ENCODE measurements around the gene FLRT2. TPM values are rescaled to one million over a fixed set of nuclear protein-coding genes. Genes with fewer than 3 reads are reported as not detected.

Gene FLRT2
- total and polyA plus RNA-seq, 10 of the 15 experiments (the other 5 are each of a cell fraction or from before 2014, with no cell fraction given), result 0.03 to 0.13 TPM; not detected in 8

DNA sequence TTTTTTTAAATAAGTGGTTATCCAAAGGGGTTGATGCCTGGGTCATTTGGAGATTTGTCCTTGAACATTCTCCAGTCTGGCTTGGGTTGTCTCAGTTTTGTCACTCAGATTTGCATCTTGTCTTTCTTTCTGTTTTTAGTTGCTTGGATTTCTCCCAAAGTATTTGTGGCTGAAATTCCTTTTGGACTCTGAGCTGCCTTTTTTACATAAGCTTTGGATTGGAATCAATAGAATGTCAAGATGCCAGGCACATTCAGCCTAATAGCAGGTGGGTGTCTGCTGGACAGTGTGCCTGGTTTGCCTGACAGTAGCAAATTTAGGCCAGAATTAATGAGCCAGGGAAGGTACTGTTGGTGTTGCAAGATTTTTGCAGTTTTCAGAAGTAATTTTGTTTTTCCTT, 50.0 kb downstream of the FLRT2 start:
- DNase-seq (ENCODE audit: low read depth, low spot score), result no peak
- H3K27ac ChIP-seq (ENCODE audit: control insufficient read depth, insufficient read depth), result no peak overlapping the region
- in situ Hi-C loops (cut with MboI), result no loop called here
- no peaks in the 10 kb centered on the region for H3K79me2 ChIP-seq (ENCODE audit: control insufficient read depth, insufficient read depth, low read length)
- RAD21 ChIA-PET (ENCODE audit: unreplicated experiment), result no interaction called here
- FAIRE-seq, result no peak
- POLR2A ChIA-PET, result no interaction called here
- CTCF ChIA-PET, result no interaction called here
- no peaks in the 10 kb centered on the region for H3K4me1 ChIP-seq (ENCODE audit: control insufficient read depth, insufficient read depth, low read length)
- H3K9me3 ChIP-seq (replicated peaks; ENCODE audit: control insufficient read depth, insufficient read depth, low read length), result no peaks in the 10 kb centered on the region
- H3K9ac ChIP-seq (ENCODE audit: control insufficient read depth, insufficient read depth, low read length), result no peak overlapping the region
- intact Hi-C loops (cut with micrococcal nuclease; ENCODE audit: unreplicated experiment), result no loop called here
- ATAC-seq, result no peak
- TF ChIP-seq SMAD5 (IDR thresholded peaks at IDR 0.05; ENCODE audit: low read depth) (no peak), CHD1 (IDR thresholded peaks at IDR 0.05; ENCODE audit: low read depth, low read length) (no peak), NFYA (IDR thresholded peaks at IDR 0.05; ENCODE audit: borderline replicate concordance, low read depth, low read length) (no peak)
- TF ChIP-seq, protein P1, sequence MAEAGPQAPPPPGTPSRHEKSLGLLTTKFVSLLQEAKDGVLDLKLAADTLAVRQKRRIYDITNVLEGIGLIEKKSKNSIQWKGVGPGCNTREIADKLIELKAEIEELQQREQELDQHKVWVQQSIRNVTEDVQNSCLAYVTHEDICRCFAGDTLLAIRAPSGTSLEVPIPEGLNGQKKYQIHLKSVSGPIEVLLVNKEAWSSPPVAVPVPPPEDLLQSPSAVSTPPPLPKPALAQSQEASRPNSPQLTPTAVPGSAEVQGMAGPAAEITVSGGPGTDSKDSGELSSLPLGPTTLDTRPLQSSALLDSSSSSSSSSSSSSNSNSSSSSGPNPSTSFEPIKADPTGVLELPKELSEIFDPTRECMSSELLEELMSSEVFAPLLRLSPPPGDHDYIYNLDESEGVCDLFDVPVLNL (IDR thresholded peaks at IDR 0.05; ENCODE audit: low read depth, low read length), result no peak
- SMC1A ChIA-PET (ENCODE audit: uncharacterized antibody, unreplicated experiment), result no interaction called here
- H4K20me1 ChIP-seq (ENCODE audit: control insufficient read depth, insufficient read depth), result no peaks in the 10 kb centered on the region
- no peaks in the 10 kb centered on the region for H3K36me3 ChIP-seq (ENCODE audit: control insufficient read depth in 2 of 2, insufficient read depth in 2 of 2, low read length in 1 of 2)
- no TSS peak for BruUV-seq (replicated peaks)
- no peak overlapping the region for H3K4me3 ChIP-seq
- no peak overlapping the region for H3K4me2 ChIP-seq (ENCODE audit: control insufficient read depth, insufficient read depth)
- no peak overlapping the region for H2AFZ ChIP-seq (ENCODE audit: control insufficient read depth, low read depth, low read length)
- no peaks in the 10 kb centered on the region for H3K27me3 ChIP-seq (replicated peaks in 1 of 2; ENCODE audit: control insufficient read depth in 2 of 2, insufficient read depth in 2 of 2, low read length in 1 of 2)

DNA sequence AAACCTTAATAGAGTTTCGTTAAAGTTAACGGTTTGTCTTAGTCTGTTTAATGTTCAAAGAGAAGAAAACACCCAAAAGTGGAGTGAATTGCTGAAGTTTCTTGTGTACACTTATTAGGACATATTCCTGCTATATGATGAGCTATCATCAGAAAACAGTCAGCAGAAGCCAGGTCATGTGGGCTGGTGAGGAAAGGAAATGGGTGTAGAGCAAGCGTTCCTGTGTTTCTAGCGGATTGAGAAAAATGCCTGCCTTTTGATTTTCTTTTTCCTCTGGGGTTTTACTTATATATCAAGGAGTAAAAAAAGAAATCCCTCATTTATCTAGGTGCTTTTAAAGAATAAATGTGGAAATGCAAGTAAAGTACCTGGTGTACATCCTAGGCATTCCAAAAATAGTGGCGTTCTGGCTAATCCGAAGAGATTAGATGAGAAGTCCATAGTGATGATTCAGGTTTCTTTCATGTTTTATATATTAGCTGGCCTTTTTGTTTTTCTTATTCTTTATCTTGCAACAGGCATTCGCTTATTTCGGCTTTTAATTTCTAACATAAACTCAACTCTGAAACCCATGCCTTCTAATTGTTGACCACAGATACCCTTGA, 50.7 kb downstream of the FLRT2 start:
- Histone ChIP-seq H3K36me3 (ENCODE audit: control insufficient read depth in 2 of 2, insufficient read depth in 2 of 2, low read length in 1 of 2) (no peaks in the 10 kb centered on the region), H3K4me2 (ENCODE audit: control insufficient read depth, insufficient read depth) (no peak overlapping the region), H3K4me1 (ENCODE audit: control insufficient read depth, insufficient read depth, low read length) (no peaks in the 10 kb centered on the region), H2AFZ (ENCODE audit: control insufficient read depth, low read depth, low read length) (no peak overlapping the region), H3K79me2 (ENCODE audit: control insufficient read depth, insufficient read depth, low read length) (no peaks in the 10 kb centered on the region), H3K27me3 (replicated peaks in 1 of 2; ENCODE audit: control insufficient read depth in 2 of 2, insufficient read depth in 2 of 2, low read length in 1 of 2) (no peaks in the 10 kb centered on the region), H3K9me3 (replicated peaks; ENCODE audit: control insufficient read depth, insufficient read depth, low read length) (no peaks in the 10 kb centered on the region), H4K20me1 (ENCODE audit: control insufficient read depth, insufficient read depth) (no peaks in the 10 kb centered on the region), H3K9ac (ENCODE audit: control insufficient read depth, insufficient read depth, low read length) (no peak overlapping the region), H3K4me3 (no peak overlapping the region), H3K27ac (ENCODE audit: control insufficient read depth, insufficient read depth) (no peak overlapping the region)
- CTCF ChIA-PET, result no interaction called here
- ATAC-seq (no peak), FAIRE-seq (no peak), DNase-seq (ENCODE audit: low read depth, low spot score) (no peak)
- SMC1A ChIA-PET (ENCODE audit: uncharacterized antibody, unreplicated experiment), result no interaction called here
- RAD21 ChIA-PET (ENCODE audit: unreplicated experiment), result no interaction called here
- intact Hi-C loops (cut with micrococcal nuclease; ENCODE audit: unreplicated experiment), result no loop called here
- in situ Hi-C loops (cut with MboI), result no loop called here
- no TSS peak for BruUV-seq (replicated peaks)
- POLR2A ChIA-PET, result no interaction called here
- WGBS (ENCODE audit: insufficient coverage, insufficient replicate concordance, low lambda C conversion rate, missing lambda C conversion rate), result 55% methylated on average over 8 of the region's 8 CpGs
- TF ChIP-seq NR2C1 (IDR thresholded peaks at IDR 0.05) (no peak), HDAC2 (IDR thresholded peaks at IDR 0.05) (no peak)
- TF ChIP-seq, protein P2, sequence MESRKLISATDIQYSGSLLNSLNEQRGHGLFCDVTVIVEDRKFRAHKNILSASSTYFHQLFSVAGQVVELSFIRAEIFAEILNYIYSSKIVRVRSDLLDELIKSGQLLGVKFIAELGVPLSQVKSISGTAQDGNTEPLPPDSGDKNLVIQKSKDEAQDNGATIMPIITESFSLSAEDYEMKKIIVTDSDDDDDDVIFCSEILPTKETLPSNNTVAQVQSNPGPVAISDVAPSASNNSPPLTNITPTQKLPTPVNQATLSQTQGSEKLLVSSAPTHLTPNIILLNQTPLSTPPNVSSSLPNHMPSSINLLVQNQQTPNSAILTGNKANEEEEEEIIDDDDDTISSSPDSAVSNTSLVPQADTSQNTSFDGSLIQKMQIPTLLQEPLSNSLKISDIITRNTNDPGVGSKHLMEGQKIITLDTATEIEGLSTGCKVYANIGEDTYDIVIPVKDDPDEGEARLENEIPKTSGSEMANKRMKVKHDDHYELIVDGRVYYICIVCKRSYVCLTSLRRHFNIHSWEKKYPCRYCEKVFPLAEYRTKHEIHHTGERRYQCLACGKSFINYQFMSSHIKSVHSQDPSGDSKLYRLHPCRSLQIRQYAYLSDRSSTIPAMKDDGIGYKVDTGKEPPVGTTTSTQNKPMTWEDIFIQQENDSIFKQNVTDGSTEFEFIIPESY (IDR thresholded peaks at IDR 0.05), result no peak
- TF ChIP-seq, protein P3, sequence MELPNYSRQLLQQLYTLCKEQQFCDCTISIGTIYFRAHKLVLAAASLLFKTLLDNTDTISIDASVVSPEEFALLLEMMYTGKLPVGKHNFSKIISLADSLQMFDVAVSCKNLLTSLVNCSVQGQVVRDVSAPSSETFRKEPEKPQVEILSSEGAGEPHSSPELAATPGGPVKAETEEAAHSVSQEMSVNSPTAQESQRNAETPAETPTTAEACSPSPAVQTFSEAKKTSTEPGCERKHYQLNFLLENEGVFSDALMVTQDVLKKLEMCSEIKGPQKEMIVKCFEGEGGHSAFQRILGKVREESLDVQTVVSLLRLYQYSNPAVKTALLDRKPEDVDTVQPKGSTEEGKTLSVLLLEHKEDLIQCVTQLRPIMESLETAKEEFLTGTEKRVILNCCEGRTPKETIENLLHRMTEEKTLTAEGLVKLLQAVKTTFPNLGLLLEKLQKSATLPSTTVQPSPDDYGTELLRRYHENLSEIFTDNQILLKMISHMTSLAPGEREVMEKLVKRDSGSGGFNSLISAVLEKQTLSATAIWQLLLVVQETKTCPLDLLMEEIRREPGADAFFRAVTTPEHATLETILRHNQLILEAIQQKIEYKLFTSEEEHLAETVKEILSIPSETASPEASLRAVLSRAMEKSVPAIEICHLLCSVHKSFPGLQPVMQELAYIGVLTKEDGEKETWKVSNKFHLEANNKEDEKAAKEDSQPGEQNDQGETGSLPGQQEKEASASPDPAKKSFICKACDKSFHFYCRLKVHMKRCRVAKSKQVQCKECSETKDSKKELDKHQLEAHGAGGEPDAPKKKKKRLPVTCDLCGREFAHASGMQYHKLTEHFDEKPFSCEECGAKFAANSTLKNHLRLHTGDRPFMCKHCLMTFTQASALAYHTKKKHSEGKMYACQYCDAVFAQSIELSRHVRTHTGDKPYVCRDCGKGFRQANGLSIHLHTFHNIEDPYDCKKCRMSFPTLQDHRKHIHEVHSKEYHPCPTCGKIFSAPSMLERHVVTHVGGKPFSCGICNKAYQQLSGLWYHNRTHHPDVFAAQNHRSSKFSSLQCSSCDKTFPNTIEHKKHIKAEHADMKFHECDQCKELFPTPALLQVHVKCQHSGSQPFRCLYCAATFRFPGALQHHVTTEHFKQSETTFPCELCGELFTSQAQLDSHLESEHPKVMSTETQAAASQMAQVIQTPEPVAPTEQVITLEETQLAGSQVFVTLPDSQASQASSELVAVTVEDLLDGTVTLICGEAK (IDR thresholded peaks at IDR 0.05; ENCODE audit: borderline replicate concordance), result no peak

Measured in GM12878 (cell line).